ENCODE data around the gene RGL3.
"Not testable (repeated sequence)": the region's sequence is repeated elsewhere in the genome, so short reads cannot be mapped to it uniquely, and the experiment has no call there.

RGL3 gene

GRCh38 chr19:11457115-11457514 lies 38.0 kb upstream of the RGL3 start:
- Histone ChIP-seq H3K9me3 (ENCODE audit: control insufficient read depth in 2 of 2, low read length in 2 of 2) (no peaks in the 10 kb centered on the region), H3K4me3 (ENCODE audit: low read length in 2 of 2) (no peak overlapping the region), H3K4me1 (ENCODE audit: control insufficient read depth, insufficient read depth, low read length) (no peaks in the 10 kb centered on the region), H3K27me3 (ENCODE audit: control insufficient read depth in 1 of 2, insufficient read depth in 2 of 2, low read length in 2 of 2) (peaks cover 10 to 11% of the 10 kb centered on the region in 2 donors), H3K9ac (ENCODE audit: low read length in 2 of 2) (no peak overlapping the region), H3K36me3 (ENCODE audit: control insufficient read depth in 2 of 2, insufficient read depth in 2 of 2, low read length in 2 of 2) (no peaks in the 10 kb centered on the region), H3K27ac (ENCODE audit: low read length) (no peak overlapping the region)

- Histone ChIP-seq H3K36me3 (ENCODE audit: control insufficient read depth in 2 of 2, insufficient read depth in 2 of 2, low read length in 2 of 2) (no peaks in the 10 kb centered on the region), H3K9ac (ENCODE audit: low read length in 2 of 2) (no peak overlapping the region), H3K27ac (ENCODE audit: low read length) (no peak overlapping the region), H3K9me3 (ENCODE audit: control insufficient read depth in 2 of 2, low read length in 2 of 2) (no peaks in the 10 kb centered on the region), H3K4me3 (ENCODE audit: low read length in 2 of 2) (no peak overlapping the region), H3K4me1 (ENCODE audit: control insufficient read depth, insufficient read depth, low read length) (no peaks in the 10 kb centered on the region), H3K27me3 (ENCODE audit: control insufficient read depth in 1 of 2, insufficient read depth in 2 of 2, low read length in 2 of 2) (peaks cover 10 to 11% of the 10 kb centered on the region in 2 donors)
These were observed 37.5 kb upstream of the RGL3 start for GRCh38 chr19:11456659-11457058.

- not testable (repeated sequence) for H3K9ac ChIP-seq (ENCODE audit: low read length in 2 of 2); H3K36me3 ChIP-seq (ENCODE audit: control insufficient read depth in 2 of 2, insufficient read depth in 2 of 2, low read length in 2 of 2); H3K27ac ChIP-seq (ENCODE audit: low read length); H3K9me3 ChIP-seq (ENCODE audit: control insufficient read depth in 2 of 2, low read length in 2 of 2); H3K4me1 ChIP-seq (ENCODE audit: control insufficient read depth, insufficient read depth, low read length); H3K4me3 ChIP-seq (ENCODE audit: low read length in 2 of 2)
- peaks cover 8 to 11% of the 10 kb centered on the region in 2 donors for H3K27me3 ChIP-seq (ENCODE audit: control insufficient read depth in 1 of 2, insufficient read depth in 2 of 2, low read length in 2 of 2)
These were observed 36.1 kb upstream of the RGL3 start for GRCh38 chr19:11455233-11455554.

- Histone ChIP-seq H3K27me3 (ENCODE audit: control insufficient read depth in 1 of 2, insufficient read depth in 2 of 2, low read length in 2 of 2) (peaks cover 5% of the 10 kb centered on the region in 2 donors), H3K4me3 (ENCODE audit: low read length in 2 of 2) (no peak overlapping the region), H3K36me3 (ENCODE audit: control insufficient read depth in 2 of 2, insufficient read depth in 2 of 2, low read length in 2 of 2) (peaks cover 0 to 2% of the 10 kb centered on the region in 2 donors), H3K27ac (ENCODE audit: low read length) (no peak overlapping the region), H3K4me1 (ENCODE audit: control insufficient read depth, insufficient read depth, low read length) (no peaks in the 10 kb centered on the region), H3K9me3 (ENCODE audit: control insufficient read depth in 2 of 2, low read length in 2 of 2) (no peaks in the 10 kb centered on the region), H3K9ac (ENCODE audit: low read length in 2 of 2) (no peak overlapping the region)
These were observed 34.6 kb upstream of the RGL3 start for GRCh38 chr19:11453468-11454341.

DNA sequence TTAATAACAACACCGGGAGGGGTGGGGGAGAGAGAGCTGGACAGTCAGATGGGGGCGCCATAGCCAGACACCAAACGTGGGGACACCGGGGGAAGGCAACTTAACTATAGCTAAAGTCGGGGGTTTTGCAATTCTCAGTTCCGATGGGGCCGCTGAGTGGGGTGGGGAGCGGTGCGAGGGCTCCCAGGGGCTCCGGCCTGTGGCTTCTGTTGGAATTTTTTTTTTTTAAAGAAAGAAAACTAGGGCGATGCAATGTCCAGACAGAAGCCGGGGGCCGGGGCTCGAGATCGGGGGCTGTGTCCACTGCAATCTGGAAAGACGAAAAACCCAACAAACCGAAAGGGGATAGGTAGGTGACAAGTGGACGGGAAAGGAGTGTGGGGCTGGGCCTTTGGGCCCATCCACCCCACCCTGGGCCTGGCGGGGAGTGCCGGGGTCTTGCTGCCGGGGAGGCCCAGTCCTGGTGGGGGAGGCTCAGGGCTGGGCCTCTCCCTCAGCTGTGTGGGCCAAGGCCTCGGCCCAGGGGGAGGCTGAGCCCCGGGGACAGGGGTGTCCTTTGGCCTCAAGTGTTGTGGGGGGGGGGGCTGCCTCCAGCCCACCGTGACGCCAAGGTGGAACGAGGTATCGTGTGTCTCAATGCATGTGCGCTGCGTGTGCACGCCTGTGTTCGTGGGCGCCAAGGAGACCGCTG lies 33.7 kb upstream of the RGL3 start:
- Histone ChIP-seq H3K36me3 (ENCODE audit: control insufficient read depth in 2 of 2, insufficient read depth in 2 of 2, low read length in 2 of 2) (peaks cover 0 to 8% of the 10 kb centered on the region in 2 donors), H3K27ac (ENCODE audit: low read length) (no peak overlapping the region), H3K4me1 (ENCODE audit: control insufficient read depth, insufficient read depth, low read length) (no peaks in the 10 kb centered on the region), H3K4me3 (ENCODE audit: low read length in 2 of 2) (no peak overlapping the region), H3K9me3 (ENCODE audit: control insufficient read depth in 2 of 2, low read length in 2 of 2) (no peaks in the 10 kb centered on the region), H3K9ac (ENCODE audit: low read length in 2 of 2) (no peak overlapping the region), H3K27me3 (ENCODE audit: control insufficient read depth in 1 of 2, insufficient read depth in 2 of 2, low read length in 2 of 2) (peaks cover 2 to 5% of the 10 kb centered on the region in 2 donors)

GRCh38 chr19:11451871-11452619 lies 32.9 kb upstream of the RGL3 start:
- no peak overlapping the region for H3K9ac ChIP-seq (ENCODE audit: low read length in 2 of 2)
- H3K27me3 ChIP-seq (ENCODE audit: control insufficient read depth in 1 of 2, insufficient read depth in 2 of 2, low read length in 2 of 2) = peaks cover 2 to 5% of the 10 kb centered on the region in 2 donors
- no peaks in the 10 kb centered on the region for H3K4me1 ChIP-seq (ENCODE audit: control insufficient read depth, insufficient read depth, low read length)
- H3K4me3 ChIP-seq (ENCODE audit: low read length in 2 of 2) = no peak overlapping the region
- H3K36me3 ChIP-seq (ENCODE audit: control insufficient read depth in 2 of 2, insufficient read depth in 2 of 2, low read length in 2 of 2) = peaks cover 0 to 8% of the 10 kb centered on the region in 2 donors
- no peaks in the 10 kb centered on the region for H3K9me3 ChIP-seq (ENCODE audit: control insufficient read depth in 2 of 2, low read length in 2 of 2)
- no peak overlapping the region for H3K27ac ChIP-seq (ENCODE audit: low read length)

DNA sequence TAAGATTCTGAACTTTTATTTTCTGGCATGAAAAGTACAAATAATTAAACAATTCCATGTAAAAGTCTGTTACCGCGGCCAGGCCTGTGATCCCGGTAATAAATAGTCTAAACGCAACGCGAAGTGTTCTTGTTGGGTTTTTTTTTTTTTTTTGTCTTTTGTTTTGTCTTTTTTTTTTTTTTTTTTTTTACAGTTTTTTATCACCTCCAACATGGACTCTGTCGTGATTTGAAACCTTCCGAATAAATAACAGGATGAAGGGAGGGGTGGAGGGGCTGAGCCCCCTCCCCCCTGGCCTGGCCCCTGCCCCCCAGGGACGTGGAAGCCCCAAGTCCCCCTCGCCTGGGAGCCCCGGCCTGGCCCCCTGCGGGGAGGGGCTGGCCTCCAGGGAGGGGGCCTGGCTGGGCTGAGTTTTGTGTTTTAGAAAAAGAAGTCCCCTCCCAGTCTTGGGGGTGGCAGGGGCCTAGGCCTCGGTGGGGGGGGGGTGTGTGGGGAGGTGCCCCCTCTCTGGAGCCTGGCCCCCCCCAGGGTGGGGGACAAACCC lies 32.3 kb upstream of the RGL3 start:
- Histone ChIP-seq H3K36me3 (ENCODE audit: control insufficient read depth in 2 of 2, insufficient read depth in 2 of 2, low read length in 2 of 2) (peaks cover 0 to 8% of the 10 kb centered on the region in 2 donors), H3K9ac (ENCODE audit: low read length in 2 of 2) (no peak overlapping the region), H3K27me3 (ENCODE audit: control insufficient read depth in 1 of 2, insufficient read depth in 2 of 2, low read length in 2 of 2) (peaks cover 2 to 5% of the 10 kb centered on the region in 2 donors), H3K27ac (ENCODE audit: low read length) (no peak overlapping the region), H3K4me3 (ENCODE audit: low read length in 2 of 2) (no peak overlapping the region), H3K4me1 (ENCODE audit: control insufficient read depth, insufficient read depth, low read length) (no peaks in the 10 kb centered on the region), H3K9me3 (ENCODE audit: control insufficient read depth in 2 of 2, low read length in 2 of 2) (no peaks in the 10 kb centered on the region)

DNA sequence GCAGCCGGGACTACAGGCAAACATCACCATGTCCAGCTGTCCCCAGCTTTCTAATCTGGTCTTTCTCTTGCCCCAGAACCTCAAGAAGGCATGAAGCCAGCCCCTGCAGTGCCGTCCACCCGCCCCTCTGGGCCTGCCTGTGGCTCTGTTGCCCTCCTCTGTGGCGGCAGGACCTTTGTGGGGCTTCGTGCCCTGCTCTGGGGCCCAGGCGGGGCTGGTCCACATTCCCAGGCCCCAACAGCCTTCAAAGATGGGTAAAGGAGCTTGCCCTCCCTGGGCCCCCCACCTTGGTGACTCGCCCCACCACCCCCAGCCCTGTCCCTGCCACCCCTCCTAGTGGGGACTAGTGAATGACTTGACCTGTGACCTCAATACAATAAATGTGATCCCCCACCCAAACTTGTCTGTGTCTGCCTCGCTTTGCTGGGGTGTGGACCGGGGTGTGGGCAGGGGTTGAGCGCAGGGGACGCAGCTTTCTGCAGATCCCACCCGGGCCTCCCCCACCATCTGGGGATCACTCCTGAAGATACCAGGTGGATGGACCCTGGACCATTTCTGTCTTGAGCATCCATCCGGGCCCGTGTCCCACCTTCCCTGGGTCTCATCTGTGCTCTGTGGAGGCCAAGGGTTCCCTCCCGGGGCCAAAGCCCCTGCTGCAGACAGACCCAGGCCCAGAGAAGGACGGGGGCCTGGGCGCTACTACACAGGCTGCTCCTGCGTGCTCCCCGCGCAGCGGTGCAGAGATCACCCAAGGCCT lies 31.6 kb upstream of the RGL3 start:
- Histone ChIP-seq H3K27me3 (ENCODE audit: control insufficient read depth in 1 of 2, insufficient read depth in 2 of 2, low read length in 2 of 2) (peaks cover 2 to 5% of the 10 kb centered on the region in 2 donors), H3K9me3 (ENCODE audit: control insufficient read depth in 2 of 2, low read length in 2 of 2) (no peaks in the 10 kb centered on the region), H3K4me3 (ENCODE audit: low read length in 2 of 2) (no peak overlapping the region), H3K4me1 (ENCODE audit: control insufficient read depth, insufficient read depth, low read length) (no peaks in the 10 kb centered on the region), H3K9ac (ENCODE audit: low read length in 2 of 2) (no peak overlapping the region), H3K27ac (ENCODE audit: low read length) (no peak overlapping the region), H3K36me3 (ENCODE audit: control insufficient read depth in 2 of 2, insufficient read depth in 2 of 2, low read length in 2 of 2) (peaks cover 0 to 11% of the 10 kb centered on the region in 2 donors)

DNA sequence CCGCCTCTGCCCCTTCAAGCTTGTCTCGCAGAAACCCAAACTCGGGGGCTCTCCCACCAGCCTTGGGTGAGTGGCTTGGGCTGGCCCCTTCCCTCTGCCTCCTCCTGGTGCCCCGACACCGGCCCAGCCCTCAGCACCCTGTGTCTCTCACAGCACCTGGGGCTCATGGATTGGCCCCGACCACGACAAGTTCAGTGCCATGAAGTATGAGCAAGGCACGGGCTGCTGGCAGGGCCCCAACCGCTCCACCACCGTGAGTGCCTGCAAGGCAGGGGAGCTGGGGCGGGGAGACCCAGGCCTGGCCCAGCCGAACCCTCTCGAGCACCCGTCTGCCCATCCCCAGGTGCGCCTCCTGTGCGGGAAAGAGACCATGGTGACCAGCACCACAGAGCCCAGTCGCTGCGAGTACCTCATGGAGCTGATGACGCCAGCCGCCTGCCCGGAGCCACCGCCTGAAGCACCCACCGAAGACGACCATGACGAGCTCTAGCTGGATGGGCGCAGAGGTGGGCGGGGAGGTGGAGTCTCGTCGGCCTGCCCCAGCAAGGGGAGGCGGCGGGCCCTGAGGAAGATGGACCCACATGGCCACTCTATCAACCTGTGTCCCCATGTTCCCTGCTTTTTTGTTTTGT lies 29.9 kb upstream of the RGL3 start:
- Histone ChIP-seq H3K27me3 (ENCODE audit: control insufficient read depth in 1 of 2, insufficient read depth in 2 of 2, low read length in 2 of 2) (peaks cover 2 to 5% of the 10 kb centered on the region in 2 donors), H3K27ac (ENCODE audit: low read length) (no peak overlapping the region), H3K4me3 (ENCODE audit: low read length in 2 of 2) (no peak overlapping the region), H3K36me3 (ENCODE audit: control insufficient read depth in 2 of 2, insufficient read depth in 2 of 2, low read length in 2 of 2) (peaks cover 5 to 21% of the 10 kb centered on the region in 2 donors), H3K9ac (ENCODE audit: low read length in 2 of 2) (no peak overlapping the region), H3K9me3 (ENCODE audit: control insufficient read depth in 2 of 2, low read length in 2 of 2) (no peaks in the 10 kb centered on the region), H3K4me1 (ENCODE audit: control insufficient read depth, insufficient read depth, low read length) (no peaks in the 10 kb centered on the region)
